HG02973 (cell line): Measurements from ENCODE around the gene CDC37.
"Not testable (repeated sequence)": the region's sequence is repeated elsewhere in the genome, so short reads cannot be mapped to it uniquely, and the experiment has no call there.

Experiments used
- ATAC-seq: cut with Tn5 transposase; IDR thresholded peaks from one replicate; pipeline ENCODE4 v1.9.1; 2021; ENCODE audit warnings: moderate library complexity; ENCODE audit not compliant: unreplicated experiment

Gene CDC37

DNA sequence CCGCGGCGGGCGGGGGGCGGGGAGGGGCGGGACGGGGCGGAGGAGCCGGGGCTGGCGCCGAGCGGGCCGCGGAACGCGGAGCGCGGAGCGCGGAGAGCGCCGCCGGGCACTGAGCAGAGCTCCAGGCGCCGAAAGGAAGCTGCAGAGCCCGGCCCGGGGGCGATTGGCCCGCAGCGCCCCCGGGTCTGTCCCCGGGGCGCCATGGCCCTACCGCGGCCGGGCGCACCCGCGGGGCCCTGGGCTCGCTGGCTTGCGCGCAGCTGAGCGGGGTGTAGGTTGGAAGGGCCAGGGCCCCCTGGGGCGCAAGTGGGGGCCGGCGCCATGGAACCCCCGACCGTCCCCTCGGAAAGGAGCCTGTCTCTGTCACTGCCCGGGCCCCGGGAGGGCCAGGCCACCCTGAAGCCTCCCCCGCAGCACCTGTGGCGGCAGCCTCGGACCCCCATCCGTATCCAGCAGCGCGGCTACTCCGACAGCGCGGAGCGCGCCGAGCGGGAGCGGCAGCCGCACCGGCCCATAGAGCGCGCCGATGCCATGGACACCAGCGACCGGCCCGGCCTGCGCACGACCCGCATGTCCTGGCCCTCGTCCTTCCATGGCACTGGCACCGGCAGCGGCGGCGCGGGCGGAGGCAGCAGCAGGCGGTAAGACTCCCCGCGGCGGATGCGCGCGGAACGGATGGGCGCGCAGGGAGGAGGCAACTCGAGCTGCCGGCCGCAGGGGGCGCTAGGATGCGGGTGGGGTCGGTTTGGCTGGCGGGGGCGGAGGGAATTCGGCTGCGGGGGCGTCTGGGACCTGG is 17.3 kb upstream of the CDC37 start, which contains the start of gene PDE4A:
PDE4A (plus strand) TSS at position 95 of the 796 bp plus-strand sequence; CDS start at position 322, 227 bp downstream.
- ATAC-seq = no peak

DNA sequence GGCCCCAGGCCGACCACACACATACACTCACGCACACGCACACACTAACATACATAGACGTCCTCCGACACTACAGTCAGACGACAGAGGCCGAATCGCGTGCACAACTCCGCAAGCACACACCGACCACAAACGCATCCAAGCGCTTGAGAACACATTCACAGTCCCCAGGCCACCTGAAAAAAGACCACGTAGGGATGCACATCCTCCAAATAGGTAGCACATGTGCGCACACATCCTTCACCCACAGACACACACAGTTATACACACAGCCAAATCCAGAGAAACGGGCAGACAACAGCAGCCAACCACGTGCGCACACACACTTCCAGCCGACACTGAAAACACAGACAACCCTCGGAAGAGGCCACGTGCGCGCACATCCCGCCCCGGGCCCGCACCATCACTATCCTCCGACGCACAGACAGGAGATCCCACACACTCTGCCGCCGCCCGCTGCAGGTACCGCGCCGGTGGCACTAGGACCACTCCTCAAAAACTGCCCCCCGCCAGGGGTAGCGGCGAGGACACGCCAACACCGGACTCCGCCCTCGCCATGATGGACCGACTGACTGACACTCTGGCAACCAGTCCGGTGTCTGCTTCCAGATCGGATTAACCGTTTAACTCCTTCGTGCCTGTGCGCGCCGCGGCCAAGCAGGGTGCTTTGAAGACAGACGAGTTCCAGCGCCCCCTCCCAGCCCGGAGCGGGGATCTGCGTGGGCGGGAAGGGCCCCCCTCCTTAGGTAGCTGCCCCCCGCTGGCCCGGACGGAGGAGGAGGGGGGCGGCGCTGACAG is 16.5 kb upstream of the CDC37 start:
- no peak for ATAC-seq

DNA sequence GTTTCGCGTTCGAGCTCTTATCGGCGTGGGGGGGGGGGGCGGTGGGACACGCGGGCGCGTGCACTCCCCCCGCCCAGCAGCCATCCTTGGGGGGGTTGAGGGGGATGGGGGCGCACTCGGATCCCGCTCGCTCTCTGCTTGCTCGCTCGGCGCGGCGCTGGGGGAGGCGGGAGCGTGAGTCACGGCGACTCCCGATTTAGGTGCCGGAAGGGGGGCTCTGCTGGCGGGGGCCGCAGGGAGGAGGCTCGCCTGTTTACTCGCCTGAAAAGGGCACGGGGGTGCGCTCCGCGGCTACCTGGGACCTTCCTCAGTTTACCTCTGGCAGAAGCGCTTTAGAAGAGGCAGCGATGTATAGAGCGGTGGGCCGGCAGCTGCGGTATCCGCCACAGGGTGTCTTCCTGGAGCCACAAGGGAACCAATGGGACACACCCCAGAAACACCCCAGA is 15.9 kb upstream of the CDC37 start:
- ATAC-seq = no peak

DNA sequence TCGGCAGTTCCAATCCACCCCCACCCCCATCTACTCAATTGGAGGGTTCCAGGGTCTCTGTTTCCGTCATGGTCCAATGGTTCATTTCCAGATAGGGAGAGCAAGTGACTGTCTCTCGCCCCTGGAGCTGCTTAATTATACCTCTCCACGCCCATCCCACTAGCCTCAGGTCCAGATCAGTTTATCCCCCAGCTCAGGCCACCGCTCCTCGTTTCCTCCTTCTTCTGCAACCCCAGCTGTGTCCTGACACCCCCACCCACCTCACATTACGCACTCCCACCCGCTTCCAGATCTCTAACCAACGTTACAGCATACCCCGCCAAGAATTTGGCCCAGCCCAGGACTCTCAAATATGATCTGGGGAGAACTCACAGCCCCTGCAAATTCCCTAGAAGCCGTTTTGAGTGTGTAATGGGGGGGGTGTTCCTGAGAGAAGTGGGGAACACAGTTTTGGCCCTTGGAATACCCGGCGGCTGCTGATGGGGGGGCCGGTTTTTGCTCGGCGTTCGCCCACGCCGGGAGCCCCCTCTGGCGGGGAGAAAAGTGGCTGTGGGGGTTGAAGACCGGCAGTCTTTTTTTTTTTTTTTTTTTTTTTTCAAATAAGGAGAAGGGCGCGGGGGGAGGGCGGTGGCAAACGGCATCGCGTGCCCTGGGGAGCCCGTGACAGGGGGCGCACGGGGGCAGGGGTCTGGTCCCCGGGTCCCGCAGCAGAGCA is 15.3 kb upstream of the CDC37 start:
- ATAC-seq = no peak

DNA sequence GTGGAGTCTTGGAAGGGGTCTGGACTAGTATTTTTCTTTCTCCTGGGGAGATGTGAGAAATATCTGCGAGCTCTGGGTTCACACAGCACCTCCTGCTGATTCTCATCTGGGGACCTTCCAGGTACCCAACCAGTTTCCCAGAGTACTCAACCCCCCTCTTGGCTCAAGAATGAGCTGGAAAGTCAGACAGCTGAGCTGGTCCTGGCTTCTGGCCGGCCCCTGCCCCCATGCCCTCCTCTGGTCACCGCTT is 14.8 kb upstream of the CDC37 start:
- no peak for ATAC-seq

DNA sequence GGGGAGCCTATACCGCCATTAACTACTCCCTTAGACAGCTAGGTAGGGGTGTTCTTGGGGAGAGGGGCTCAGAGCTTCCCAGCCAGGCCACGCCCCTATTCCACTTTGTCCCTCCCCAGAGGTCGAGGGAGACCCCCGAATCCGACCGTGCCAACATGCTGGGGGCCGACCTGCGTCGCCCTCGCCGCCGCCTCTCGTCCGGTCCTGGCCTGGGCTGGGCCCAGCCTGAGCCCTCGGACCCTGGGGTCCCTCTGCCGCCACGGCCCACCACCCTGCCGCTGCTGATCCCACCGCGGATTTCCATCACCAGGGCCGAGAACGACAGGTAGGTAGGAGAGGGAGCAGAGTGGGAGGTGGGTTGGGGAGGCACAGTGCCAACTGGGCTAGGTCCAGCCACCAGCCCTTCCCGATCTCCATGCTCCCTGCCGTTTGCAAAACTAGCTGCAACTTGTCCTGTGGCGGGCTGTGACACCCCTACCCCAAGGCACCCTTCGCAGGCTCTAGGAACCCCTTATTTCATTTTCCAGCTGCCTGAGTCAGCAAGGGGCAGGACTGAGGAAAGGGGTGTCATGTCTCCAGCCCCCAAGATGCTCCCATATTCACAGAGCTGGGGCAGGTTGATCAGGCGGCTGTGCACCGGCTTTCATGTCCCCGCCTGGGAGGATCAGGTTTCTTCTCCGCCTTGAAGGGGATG is 14.3 kb upstream of the CDC37 start:
- ATAC-seq = no peak

DNA sequence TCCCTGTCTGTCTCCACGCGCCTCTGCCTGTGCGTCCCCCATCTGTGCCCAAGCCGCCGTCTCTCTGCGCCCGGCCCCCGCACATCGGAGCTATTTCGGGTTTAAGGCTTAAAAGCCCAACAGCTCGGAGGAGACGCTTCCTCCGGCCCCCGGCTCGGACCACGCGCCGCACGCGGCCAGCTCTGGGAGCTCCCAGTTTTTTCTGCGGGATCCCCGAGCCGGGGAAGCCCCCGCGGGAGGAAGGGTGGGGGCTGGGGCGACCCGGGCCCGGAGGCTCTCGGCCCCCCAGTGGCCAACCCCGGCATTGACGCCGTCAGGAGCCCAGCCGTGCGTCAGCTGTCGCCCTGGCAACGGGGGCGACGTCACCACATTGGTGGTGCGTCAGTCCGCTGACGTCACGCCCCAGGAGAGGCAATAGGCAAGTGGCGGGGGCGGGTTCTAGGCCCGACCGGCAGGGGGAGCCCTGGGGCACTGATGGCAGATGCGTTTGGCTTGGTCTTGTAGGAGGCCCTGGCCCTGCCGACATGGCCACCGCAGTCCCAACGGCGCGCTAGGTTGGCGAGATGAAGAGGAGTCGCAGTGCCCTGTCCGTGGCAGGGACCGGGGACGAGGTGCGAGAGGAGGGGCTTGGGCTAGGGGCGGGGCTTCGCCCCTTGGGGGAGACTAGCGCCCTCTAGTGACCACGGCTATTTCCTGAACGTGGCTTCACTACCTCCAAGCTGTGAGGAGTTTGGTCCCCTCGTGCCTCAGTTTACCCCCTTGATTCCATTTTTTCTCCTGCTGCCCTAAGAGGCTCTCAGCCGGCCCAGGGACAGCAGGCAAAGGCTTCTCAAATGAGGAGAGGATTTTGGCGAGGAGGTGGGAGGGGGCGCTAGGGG is 13.3 kb upstream of the CDC37 start:
- peak; percentile 48 for ATAC-seq

DNA sequence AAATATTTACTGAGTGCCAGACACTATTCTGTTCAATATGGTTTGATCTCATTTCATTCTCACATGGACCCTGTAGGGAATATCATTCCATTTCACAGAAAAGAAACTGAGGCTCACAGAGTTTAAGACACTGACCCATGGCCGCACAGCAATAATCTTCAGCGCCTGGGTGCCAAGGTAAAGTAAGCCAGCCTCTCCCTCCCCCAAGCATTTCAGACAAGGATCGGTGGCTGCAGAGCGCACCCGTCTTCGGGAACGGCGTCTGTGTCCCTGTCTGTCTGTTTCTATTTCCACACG is 12.7 kb upstream of the CDC37 start:
- no peak for ATAC-seq

DNA sequence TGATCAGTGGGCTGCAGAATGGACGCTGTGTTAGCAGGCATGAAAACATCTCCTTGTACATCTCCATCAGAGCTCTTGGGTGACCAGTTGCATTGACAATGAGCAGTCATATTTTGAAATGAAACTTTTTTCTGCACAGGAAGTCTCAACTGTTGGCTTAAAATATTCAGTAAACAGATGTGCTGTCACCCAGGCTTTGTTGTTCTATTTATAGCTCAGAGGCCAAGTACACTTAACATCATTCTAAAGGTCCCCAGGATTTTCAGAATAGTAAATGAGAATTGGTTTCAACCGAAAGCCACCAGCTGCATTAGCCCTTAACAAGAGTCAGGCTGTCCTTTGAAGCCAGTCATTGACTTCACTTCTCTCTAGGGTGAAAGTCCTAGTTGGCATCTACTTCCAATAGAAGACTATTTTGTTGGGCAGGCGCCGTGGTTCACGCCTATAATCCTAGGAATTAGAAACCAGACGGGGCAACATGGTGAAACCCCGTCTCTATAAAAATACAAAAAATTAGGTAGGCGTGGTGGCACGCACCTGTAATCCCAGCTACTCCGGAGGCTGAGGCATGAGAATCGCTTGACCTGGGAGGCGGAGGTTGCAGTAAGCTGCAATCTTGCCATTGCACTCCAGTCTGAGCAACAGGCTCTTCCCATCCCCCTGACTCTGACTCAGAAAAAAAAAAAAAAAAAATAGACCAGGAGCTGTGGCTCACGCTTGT is 9.1 kb upstream of the CDC37 start:
- peak; percentile 45 for ATAC-seq

DNA sequence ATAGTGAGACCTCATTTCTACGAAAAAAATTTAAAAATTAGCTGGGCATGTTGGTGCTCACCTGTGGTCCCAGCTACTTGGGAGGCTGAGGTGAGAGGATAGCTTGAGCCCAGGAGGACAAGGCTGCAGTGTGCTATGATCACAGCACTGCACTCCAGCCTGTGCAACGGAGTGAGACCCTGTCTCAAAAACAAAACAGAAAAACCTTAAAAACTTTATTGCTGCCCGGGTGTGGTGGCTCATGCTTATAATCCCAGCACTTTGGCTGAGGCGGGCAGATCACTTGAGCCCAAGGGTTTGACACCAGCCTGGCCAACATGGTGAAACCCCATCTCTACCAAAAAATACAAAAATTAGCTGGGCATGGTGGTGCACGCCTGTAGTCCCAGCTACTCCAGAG is 7.9 kb upstream of the CDC37 start:
- ATAC-seq = not testable (repeated sequence)

DNA sequence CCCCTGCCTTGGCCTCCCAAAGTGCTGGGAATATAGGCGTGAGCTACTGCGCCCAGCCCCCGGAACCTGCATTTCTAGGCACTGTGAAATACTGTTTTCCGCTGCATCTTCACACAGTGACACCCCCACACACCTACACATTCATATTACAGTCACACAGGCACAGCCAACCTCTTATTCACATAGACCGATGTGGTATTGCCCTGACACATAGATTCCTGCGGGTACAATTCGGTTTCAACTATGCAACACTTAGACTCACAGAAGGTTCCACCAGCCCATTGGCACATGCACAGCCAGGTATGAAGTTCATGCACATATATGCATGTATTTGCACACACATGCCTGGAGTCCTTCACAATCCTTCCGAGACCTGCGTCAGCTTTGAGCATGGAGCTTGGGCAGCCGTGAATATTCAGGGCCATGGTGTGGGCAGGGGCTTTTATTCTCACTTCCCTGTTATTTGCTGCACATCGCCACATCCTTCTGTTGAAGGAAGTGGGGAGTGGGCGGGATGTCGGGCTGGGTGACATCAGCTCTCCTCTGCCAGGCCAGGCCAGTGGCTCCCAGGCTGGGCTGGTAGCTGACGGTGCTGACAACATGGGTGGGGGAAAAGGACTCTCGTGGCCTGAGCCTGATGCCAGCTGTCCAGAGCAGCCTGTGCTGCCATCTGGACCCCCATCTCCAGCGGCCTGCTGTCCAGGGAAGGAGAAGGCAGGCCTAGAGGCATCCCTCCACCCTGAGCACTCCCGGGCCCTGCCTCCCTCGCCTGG is 5.4 kb upstream of the CDC37 start:
- ATAC-seq = no peak

DNA sequence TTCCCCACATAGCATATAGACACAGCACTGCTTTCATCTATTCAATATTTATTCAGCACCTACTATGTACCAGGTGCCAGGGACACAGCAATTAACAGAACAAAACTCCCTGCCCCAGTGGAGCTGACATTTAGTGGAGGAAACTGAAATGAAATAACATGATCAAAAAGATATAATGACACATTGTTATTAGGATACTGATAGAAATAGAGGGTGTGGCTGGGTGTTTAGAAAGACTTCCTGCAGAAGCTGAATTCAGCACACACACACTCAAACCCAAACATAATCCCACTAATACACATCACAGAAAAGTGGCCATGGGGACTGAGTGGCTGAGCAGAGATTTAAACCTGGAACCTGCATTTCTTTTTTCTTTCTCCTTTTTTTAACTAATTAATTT is 3.8 kb upstream of the CDC37 start:
- no peak for ATAC-seq

DNA sequence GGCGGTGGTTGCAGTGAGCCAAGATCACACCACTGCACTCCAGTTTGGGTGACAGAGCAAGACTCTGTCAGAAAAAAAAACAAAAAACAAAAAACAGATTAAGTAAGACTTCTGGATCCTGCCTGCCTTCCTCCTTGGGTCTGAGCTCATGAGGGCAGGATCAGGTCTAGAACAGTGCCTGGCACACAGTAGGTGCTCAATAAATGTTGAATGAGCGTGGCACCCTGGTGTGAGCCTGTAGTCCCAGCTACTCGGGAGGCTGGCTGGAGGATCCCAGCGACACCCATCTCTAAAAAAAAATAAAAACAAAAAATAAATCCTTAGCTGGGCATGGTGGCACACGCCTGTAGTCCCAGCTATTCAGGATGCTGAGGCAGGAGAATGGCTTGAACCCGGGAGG is 2.8 kb upstream of the CDC37 start:
- ATAC-seq = no peak

DNA sequence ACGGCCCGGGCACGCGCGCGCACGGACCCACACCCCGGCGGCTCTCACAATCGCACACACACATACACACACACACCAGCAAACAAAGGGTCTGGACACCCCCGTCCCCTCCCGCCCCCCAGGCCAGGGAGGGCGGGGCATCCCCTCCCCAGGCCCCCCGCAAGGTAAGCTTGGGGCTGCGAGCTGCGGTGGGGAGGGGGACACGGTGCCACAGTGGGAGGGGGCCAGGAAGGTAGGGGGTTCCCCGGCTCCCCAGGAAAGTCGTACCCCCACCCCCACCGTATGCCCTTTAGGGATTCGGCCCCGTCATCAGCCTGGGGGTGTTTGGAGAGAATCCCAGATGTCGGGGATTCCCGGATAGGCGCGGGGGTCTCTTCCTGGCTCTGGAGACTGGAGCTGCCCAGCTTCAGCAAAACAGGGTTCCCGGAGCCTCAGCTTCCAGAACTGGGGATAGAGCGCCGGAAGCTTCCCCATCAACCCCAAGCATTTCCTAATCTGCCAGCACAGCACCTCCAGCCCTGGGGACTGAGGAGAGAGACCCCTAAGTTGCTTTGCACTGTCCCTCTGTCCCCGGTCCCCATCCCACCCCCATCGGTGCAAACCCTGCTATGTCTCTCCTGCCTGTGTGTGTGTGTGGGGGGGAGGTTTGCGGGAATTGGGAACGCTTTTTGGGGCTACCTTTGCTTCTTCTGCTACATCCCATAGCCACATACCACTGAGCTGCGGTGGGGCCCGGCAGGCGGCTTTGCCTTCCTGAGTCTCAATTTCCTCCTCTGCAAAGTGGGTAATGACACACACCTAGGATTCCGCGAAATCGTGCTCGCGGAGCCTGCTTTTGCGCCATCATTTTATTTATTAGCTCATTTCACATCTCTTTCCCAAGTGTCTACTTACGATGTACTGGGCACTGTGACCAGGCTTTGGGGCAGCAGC is 1.8 kb upstream of the CDC37 start:
- ATAC-seq = no peak

DNA sequence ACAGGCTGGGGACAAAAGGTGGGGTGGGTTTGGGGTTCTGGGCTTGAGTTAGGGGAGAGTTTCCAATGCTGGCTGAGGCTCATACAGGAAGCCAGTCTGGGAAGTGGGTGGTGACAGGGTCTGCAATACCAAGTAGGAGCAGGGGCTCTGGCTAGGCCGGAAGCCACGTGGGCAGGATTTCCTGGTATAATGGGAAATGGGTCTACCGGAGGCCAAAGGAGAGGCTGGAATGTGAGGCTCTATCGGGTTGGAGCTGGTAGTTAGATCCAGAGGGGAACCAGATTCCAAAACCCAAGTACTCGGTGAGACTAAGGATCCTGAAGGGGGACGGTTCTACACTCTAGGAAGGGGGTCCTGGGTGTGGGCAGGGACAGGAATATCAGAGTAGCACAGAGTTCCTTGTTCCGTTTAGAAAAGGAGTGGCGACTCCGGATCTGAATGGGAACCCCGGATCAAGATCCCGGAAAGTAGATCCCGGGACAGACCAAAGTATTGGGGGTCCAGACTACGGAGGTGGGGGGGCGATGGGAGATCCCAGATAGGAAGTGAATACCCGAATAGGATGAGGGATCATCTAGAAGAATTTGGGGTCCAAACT is 802 bp downstream of the CDC37 start:
- no peak for ATAC-seq

DNA sequence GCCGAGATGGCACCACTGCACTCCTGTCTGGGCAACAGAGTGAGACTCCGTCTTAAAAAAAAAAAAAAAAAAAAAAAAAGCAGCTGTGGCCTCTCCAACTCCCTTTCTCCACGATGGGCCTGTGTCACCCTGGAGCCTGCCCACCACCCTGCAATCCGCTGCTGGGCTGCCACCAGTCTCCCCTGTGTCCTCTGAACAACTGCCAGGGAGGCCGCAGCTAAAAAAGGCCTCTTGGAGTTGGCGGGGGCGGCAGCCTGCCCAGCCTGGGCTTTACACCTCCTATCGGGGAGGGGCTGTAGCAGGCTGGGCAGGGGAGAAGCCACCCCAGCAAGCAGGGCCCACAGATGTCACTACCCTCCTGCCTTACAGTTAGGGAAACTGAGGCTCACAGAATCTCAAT is 3.5 kb downstream of the CDC37 start:
- no peak for ATAC-seq

DNA sequence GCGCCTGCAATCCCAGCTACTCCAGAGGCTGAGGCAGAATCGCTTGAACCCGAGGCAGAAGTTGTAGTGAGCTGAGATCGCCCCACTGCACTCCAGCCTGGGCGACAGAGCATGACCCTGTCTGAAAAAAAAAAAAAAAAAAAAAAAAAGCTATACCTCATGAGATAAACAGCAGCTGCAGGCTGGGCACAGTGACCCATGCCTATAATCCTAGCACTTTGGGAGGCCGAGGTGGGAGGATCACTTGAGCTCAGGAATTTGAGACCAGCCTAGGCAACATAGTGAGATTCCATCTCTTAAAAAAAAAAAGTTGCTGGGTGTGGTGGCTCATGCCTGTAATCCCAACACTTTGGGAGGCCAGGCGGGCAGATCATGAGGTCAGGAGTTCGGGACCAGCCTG is 4.0 kb downstream of the CDC37 start:
- not testable (repeated sequence) for ATAC-seq

DNA sequence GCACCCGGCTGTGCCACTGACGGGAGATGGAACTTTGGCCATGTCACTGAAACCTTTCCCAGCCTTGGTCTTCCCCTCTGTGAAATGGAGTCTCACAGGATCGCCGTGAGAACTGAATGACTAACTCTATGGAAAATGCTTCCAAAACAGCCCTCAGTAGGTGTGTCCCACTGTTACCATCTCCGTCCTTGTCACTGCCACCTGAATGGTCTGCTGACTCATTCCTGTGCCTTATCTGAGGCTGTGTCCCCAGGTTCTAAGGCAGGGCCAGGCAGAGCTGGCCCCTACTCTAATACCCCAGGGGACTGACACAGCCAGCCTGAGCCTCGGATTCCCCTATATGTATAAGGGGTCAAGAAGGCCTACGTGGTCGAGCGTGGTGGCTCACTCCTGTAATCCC is 4.5 kb downstream of the CDC37 start:
- ATAC-seq = no peak
